Small intestine (tissue), 16 donors: ENCODE measurements around the gene TUFT1. TPM values are rescaled to one million over a fixed set of nuclear protein-coding genes. Genes with fewer than 3 reads are reported as not detected.

Experiments used
- DNase-seq, 2 donors: peaks; one replicate each; pipeline versions ENCODE4 v3.0.0 to v3.0.0-alpha.2; 2013
- FAIRE-seq: peaks from 2 replicates; lab custom pipeline; 2012; peaks lifted over from hg19 to GRCh38; lab: Jason Lieb, UNC
- H3K27ac ChIP-seq, 3 donors: one replicate each; pipeline ENCODE4 v1.5.1; 2013; ENCODE audit warnings: low read length in 2 of 3, mild to moderate bottlenecking in 2 of 3, control low read depth in 1 of 3, inconsistent platforms in 1 of 3, low read depth in 1 of 3, moderate library complexity in 1 of 3
- H3K27me3 ChIP-seq, 3 donors: one replicate each; pipeline ENCODE4 v1.6.1; 2013; ENCODE audit warnings: low read length in 3 of 3, inconsistent platforms in 1 of 3; ENCODE audit not compliant: control insufficient read depth in 3 of 3, insufficient read depth in 3 of 3
- H3K36me3 ChIP-seq, 3 donors: one replicate each; pipeline ENCODE4 v1.6.1; 2013; ENCODE audit warnings: low read length in 3 of 3, inconsistent platforms in 1 of 3, low read depth in 1 of 3, mild to moderate bottlenecking in 1 of 3, moderate library complexity in 1 of 3; ENCODE audit not compliant: control insufficient read depth in 3 of 3, insufficient read depth in 2 of 3
- H3K4me1 ChIP-seq, 3 donors: one replicate each; pipeline ENCODE4 v1.6.1; 2013; ENCODE audit warnings: low read length in 2 of 3, inconsistent platforms in 1 of 3, low read depth in 1 of 3, mild to moderate bottlenecking in 1 of 3, moderate library complexity in 1 of 3; ENCODE audit not compliant: control insufficient read depth in 3 of 3, insufficient read depth in 2 of 3
- H3K4me3 ChIP-seq, 3 donors: one replicate each; pipeline ENCODE4 v1.5.1; 2013; ENCODE audit warnings: low read length in 3 of 3, control low read depth in 1 of 3, inconsistent platforms in 1 of 3, low read depth in 1 of 3, mild to moderate bottlenecking in 1 of 3, moderate library complexity in 1 of 3
- H3K9me3 ChIP-seq, 2 donors: one replicate each; pipeline ENCODE4 v1.6.1; 2013; ENCODE audit warnings: low read depth in 1 of 2, low read length in 1 of 2; ENCODE audit not compliant: control insufficient read depth in 2 of 2, insufficient read depth in 1 of 2
- WGBS, 3 donors: extraction: QIAGEN DNeasy Blood & Tissue Kit; methylation state at CpG; one replicate each; pipeline ENCODE4 v1.1.7; 2013; 5-methylcytosine and 5-hydroxymethylcytosine counted together
- long read RNA-seq, 10 donors: transcript quantifications; one replicate each; lab custom pipeline, GENCODE V29; 2026
- polyA plus RNA-seq, 4 donors: library from polyadenylated mRNA; stranded (reverse) in 3 of 4; unstranded in 1 of 4; fragments of 200-250 nt in 3 of 4; fragments of 120-200 nt in 1 of 4; gene quantifications; one replicate each; pipeline versions ENCODE4 v1.2.1 to v1.2.3, GENCODE V29; 2013
- donor health status: healthy with polysubstance abuse.
- donor health status: control.
- donor health status: control.
- donor health status: Bipolar disorder and iron deficiency.
- donor health status: healthy.

The TUFT1 gene, protein sequence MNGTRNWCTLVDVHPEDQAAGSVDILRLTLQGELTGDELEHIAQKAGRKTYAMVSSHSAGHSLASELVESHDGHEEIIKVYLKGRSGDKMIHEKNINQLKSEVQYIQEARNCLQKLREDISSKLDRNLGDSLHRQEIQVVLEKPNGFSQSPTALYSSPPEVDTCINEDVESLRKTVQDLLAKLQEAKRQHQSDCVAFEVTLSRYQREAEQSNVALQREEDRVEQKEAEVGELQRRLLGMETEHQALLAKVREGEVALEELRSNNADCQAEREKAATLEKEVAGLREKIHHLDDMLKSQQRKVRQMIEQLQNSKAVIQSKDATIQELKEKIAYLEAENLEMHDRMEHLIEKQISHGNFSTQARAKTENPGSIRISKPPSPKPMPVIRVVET
- 10 to 100 TPM in 2 of 4 donors, 1 to 10 TPM in 2; 8.5 to 31.7 (median 11.5) TPM for polyA plus RNA-seq
- long read RNA-seq, donor 1, result 0 reads
- long read RNA-seq, donor 2, partial matches to known transcripts, result 0 of 2 reads
- long read RNA-seq, donor 2, other reads (novel, unspliced or antisense), result 0 of 2 reads
- long read RNA-seq, donor 3, partial matches to known transcripts, result 0 of 1 reads
- long read RNA-seq, donor 3, other reads (novel, unspliced or antisense), result 0 of 1 reads
- long read RNA-seq, donor 4, result 0 reads
- long read RNA-seq, donor 5, result 0 reads
- long read RNA-seq, donor 6, partial matches to known transcripts, result 0 of 4 reads
- long read RNA-seq, donor 6, other reads (novel, unspliced or antisense), result 0 of 4 reads
- long read RNA-seq, donor 7, result 0 reads
- long read RNA-seq, donor 8, partial matches to known transcripts, result 0 of 1 reads
- long read RNA-seq, donor 8, other reads (novel, unspliced or antisense), result 0 of 1 reads
- long read RNA-seq, donor 9, result 0 reads
- long read RNA-seq, donor 10, partial matches to known transcripts, result 0 of 3 reads
- long read RNA-seq, donor 10, other reads (novel, unspliced or antisense), result 0 of 3 reads

DNA sequence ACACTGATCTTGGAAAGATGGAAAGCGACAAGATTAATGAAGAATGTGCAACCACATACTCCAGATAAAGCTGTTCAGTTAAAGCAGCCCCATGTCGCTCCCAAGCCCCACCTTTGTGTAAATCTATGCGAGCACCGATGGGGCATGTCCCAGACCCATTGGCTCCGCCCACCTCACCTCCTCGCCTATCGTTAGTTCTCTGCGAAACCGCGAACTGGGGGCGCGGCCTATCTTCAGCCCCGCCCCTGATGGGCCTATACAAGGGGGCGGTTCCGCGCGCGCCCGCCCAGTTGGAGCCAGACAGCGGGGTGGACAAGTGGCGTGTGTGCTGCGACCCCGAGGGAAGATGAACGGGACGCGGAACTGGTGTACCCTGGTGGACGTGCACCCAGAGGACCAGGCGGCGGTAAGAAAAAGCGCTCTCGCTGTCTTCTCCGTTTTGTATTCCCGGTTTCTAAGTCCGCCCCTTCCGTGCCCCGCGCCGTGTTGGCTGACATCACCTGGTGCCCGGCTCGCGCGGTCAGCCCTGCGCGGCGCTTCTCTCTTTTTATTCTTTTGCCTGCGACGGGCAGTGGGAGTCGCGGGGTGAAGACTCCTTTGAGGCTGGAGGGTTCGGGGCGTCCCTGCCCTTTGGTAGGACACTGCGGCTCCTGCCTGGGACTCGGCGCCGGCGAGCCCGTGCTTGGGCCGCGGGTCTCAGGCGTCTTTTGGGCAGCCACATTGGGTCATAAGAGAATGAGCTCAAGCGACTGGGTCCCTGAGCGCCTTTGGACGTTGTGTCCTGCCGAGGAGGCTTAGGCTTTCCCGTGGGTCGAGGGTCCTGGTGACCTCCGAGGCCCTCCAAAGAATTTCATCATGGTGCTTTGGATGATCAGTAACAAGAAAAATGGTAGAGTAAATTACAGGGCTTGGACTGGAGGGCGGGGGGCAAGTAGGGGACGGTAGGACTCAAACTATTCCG, at the start of gene TUFT1:
TSS of gene TUFT1 (plus strand) at position 289 of the 961 bp plus-strand sequence. CDS start at position 347, 58 bp downstream.
- Histone ChIP-seq H3K9me3 (no peaks in the 10 kb centered on the region), H3K4me3 (peak within 1 kb of the TSS; percentile 56 to 83 (median 79)), H3K27me3 (no peaks in the 10 kb centered on the region), H3K27ac (peak within 1 kb of the TSS; percentile 90 to 99 (median 91)), H3K36me3 (peaks cover 0 to 36% (median 12%) of the 10 kb centered on the region in 3 donors), H3K4me1 (peaks cover 0 to 24% (median 0%) of the 10 kb centered on the region in 3 donors)
- peak; percentile 95 to 98 for DNase-seq
- no peak for FAIRE-seq
- 1 to 2% (median 1%) methylated on average over 70 of the region's 70 CpGs for WGBS, 3 donors

DNA sequence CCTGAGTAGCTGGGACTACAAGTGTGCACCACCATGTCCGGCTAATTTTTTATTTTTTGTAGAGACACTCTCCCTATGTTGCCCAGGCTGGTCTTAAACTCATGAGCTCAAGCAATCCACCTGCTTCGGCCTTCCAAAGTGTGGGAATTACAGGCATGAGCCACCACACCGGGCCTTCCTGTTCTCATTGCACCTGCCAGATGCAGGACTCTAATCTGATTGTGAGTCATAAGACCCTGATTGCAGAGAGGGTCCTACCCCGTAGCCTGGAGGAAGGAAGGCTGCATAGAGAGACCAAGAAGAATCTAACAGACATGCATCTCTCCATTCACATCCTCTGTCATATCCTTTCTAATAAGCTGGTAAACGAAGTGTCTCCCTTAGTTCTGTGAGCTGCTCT, 48.5 kb upstream of the TUFT1 start:
- H3K36me3 ChIP-seq, result no peaks in the 10 kb centered on the region
- H3K9me3 ChIP-seq, result no peaks in the 10 kb centered on the region
- no peak overlapping the region for H3K4me3 ChIP-seq
- FAIRE-seq (no peak), DNase-seq (no peak)
- WGBS, 3 donors, result 41 to 69% (median 45%) methylated on average over 5 of the region's 5 CpGs
- H3K27ac ChIP-seq, result no peak overlapping the region
- no peaks in the 10 kb centered on the region for H3K27me3 ChIP-seq
- H3K4me1 ChIP-seq, result peaks cover 0 to 18% (median 0%) of the 10 kb centered on the region in 3 donors

DNA sequence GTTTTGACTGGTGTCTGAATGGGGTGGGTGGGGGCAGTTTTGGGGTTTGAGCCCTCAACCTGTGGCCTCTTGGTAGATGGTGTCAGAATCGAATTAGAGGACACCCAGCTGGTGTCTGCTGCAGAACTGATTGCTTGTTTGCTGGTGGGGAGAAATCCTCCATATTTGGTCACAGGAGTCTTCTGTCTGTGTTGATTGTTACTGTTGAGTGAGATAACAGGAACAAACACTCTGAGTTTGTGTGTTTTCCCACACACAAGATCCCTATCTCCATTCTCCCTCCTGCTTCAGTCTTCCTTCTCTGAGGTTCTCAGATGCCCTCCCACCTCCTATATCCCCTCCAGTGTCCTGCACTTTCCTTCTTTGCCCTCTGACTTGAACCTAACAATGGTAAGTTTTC, 48.0 kb upstream of the TUFT1 start:
- FAIRE-seq, result no peak
- DNase-seq, result no peak
- H3K4me3 ChIP-seq, result no peak overlapping the region
- WGBS, 3 donors, result 59 to 86% (median 80%) methylated on average over 1 of the region's 1 CpG
- H3K27ac ChIP-seq, result no peak overlapping the region
- H3K9me3 ChIP-seq, result no peaks in the 10 kb centered on the region
- no peaks in the 10 kb centered on the region for H3K27me3 ChIP-seq
- peaks cover 0 to 18% (median 0%) of the 10 kb centered on the region in 3 donors for H3K4me1 ChIP-seq
- no peaks in the 10 kb centered on the region for H3K36me3 ChIP-seq

DNA sequence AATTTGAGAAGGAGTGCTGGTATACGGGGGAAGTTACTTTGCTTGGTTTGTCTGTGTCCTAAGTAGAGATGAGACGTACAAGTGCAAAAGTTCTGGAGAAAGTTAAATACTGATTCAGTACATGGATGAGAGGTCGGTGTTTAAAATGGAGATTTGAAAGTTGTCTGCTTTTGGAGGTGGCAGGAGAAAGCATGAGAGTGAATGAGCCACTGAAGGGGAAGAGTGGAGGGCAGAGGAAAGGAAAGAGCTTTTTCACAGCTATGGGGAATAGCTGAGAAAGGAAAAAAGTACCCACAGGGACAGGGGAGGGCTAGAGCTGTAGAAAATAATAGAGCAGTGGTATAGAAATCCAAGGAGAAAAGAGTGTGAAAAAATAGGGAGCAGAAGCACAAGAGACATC, 47.1 kb upstream of the TUFT1 start:
- H3K36me3 ChIP-seq, result no peaks in the 10 kb centered on the region
- WGBS, 3 donors, result 73 to 92% (median 87%) methylated on average over 3 of the region's 3 CpGs
- no peak for FAIRE-seq

DNA sequence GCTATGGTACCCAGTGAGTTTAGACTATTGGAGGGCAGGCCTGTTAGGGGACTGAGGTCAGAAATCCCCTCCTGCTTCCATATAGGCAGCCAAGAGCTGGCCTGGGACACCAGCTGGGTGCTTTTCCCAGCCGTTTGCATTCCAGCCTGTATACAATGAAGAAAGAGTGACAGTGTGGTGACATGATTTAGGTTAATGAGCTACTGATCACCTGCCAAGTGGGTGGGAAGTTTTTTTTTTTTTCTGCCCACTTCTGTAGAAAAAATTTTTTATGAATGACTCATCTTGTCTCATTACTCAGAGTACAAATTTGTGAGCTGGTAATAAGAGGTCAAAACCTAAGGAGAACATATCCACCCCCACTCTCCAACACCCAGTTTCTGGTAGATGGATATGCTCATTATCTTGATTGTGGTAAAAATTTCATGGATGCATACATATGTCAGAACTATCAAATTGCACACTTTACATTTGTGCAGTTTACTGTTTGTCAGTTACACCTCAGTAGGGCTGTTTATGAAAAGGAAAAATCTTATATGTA, 45.3 kb upstream of the TUFT1 start:
- Histone ChIP-seq H3K36me3 (no peaks in the 10 kb centered on the region), H3K4me1 (peaks cover 0 to 30% (median 0%) of the 10 kb centered on the region in 3 donors), H3K27ac (peak overlapping the region in 2 of 3 donors; percentile 52 to 88), H3K9me3 (no peaks in the 10 kb centered on the region), H3K4me3 (no peak overlapping the region), H3K27me3 (no peaks in the 10 kb centered on the region)
- DNase-seq (peak; percentile 62 to 84), FAIRE-seq (no peak)
- WGBS, 3 donors, result 0 to 8% (median 0%) methylated on average over 1 of the region's 1 CpG

More for the DNA sequence above, 47.1 kb upstream of the TUFT1 start:
- Histone ChIP-seq H3K27me3 (no peaks in the 10 kb centered on the region), H3K9me3 (no peaks in the 10 kb centered on the region), H3K27ac (no peak overlapping the region), H3K4me3 (no peak overlapping the region), H3K4me1 (peaks cover 0 to 18% (median 0%) of the 10 kb centered on the region in 3 donors)
- DNase-seq, result no peak

DNA sequence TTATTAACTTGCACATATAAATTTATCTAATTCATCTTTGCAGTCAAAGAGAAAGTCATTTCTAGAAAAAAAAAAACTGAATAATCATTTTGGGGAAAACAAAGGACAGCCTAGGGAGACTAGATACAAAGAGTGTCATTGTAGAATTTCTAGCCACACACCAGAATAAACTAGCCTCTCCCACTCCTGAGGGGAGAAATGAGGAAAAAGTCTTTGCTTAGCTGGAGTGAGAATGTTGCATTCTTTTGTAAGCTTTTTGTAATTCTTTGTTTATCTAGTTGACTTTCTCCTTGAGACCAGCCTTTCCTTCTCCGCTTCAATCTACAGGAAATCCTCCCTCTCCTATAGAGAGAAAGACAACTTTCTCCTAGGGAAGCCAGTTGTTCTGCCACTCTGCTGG, 44.8 kb upstream of the TUFT1 start:
- no peak for DNase-seq
- no peaks in the 10 kb centered on the region for H3K36me3 ChIP-seq
- no peak overlapping the region for H3K4me3 ChIP-seq
- FAIRE-seq, result no peak
- H3K4me1 ChIP-seq, result peaks cover 0 to 35% (median 0%) of the 10 kb centered on the region in 3 donors
- H3K27ac ChIP-seq, result peak overlapping the region in 1 of 3 donors; percentile 47
- WGBS, 3 donors, result 64 to 92% (median 67%) methylated on average over 1 of the region's 1 CpG
- no peaks in the 10 kb centered on the region for H3K9me3 ChIP-seq
- H3K27me3 ChIP-seq, result no peaks in the 10 kb centered on the region

DNA sequence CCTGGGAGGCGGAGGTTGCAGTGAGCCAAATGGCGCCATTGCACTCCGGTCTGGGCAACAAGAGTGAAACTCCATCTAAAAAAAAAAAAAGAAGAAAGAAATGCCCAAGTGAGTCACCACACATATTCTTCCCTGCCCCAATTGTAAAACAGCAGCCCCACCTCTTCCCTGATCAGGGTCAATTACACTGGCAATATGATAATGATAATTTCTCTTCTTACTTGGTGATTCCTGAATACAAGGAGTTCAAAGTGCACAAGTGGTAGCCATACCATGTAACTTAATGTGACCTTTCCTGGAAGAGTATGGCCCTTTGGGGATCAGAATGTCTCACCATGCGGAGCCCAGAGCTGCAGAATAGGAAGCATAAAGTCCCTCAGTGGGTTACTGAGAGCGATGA, 40.7 kb upstream of the TUFT1 start:
- no peak for FAIRE-seq
- Histone ChIP-seq H3K36me3 (no peaks in the 10 kb centered on the region), H3K4me3 (no peak overlapping the region), H3K27ac (peak overlapping the region; percentile 73 to 86 (median 79)), H3K9me3 (no peaks in the 10 kb centered on the region), H3K4me1 (peaks cover 0 to 52% (median 0%) of the 10 kb centered on the region in 3 donors), H3K27me3 (no peaks in the 10 kb centered on the region)
- DNase-seq, result peak; percentile 64 to 94
- WGBS, 3 donors, result 51 to 78% (median 52%) methylated on average over 5 of the region's 5 CpGs
